ENCODE measurements around the gene KCTD17. TPM values are rescaled to one million over a fixed set of nuclear protein-coding genes. Genes with fewer than 3 reads are reported as not detected.

The KCTD17 gene
- total and polyA plus RNA-seq, 2 donors (not counting 1 experiment from before 2014, with no cell fraction given): 10.6 to 19.3 TPM

DNA sequence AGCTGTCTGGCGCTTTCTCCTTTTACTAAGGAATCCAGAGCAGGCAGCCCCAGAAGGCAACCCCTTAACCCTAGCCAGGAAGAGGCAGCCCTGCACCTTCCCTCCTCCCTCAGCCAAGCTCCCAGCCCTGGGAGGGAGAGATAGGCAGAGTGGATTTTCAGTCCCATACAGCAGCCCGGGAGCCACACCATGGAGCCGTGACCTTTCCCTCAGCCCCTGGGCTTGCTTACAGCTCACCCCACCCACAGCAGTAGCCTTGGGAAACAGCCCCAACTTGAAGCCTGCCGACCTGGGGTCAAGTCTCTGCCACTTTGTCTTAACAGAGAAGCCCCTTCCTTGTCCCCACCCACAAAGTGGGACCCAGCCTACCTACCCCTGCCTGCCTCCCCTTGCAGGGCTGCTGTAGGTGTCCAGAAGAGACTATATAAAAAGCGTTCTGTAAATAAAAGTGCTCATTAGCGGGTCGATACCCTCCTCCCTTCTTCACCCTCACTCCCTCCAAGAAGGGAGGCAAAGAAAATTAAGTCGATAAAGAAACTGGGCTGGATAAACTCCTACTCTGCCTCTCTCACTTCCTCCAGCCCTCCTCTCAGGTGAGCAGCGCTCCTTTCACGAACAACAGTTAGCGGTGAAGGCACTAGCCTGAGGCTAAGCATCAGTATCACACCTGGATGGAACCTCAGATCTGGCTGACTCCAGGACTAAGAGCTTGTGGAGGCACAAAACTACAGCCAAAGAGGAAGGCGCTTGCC is 36.5 kb upstream of the KCTD17 start:
- peak in 1 of 2 donors; percentile 18 for DNase-seq (ENCODE audit: low read depth in 2 of 2)
- Histone ChIP-seq H3K79me2 (ENCODE audit: control insufficient read depth, insufficient read depth, low read length) (peaks cover under 1% of the 10 kb centered on the region), H3K4me2 (ENCODE audit: extremely low read depth, insufficient read depth, low read length) (no peak overlapping the region), H3K27me3 (ENCODE audit: control insufficient read depth, insufficient read depth, low read length) (no peaks in the 10 kb centered on the region), H3K27ac (ENCODE audit: insufficient read depth, low read length) (no peak overlapping the region), H3K9me3 (ENCODE audit: control insufficient read depth, insufficient read depth, low read depth, low read length) (no peaks in the 10 kb centered on the region), H3K36me3 (ENCODE audit: control insufficient read depth, insufficient read depth, low read length) (no peaks in the 10 kb centered on the region), H3K9ac (ENCODE audit: insufficient read depth, low read length) (no peak overlapping the region), H3K4me1 (ENCODE audit: control insufficient read depth, extremely low read depth, insufficient read depth, low read length) (peaks cover 4% of the 10 kb centered on the region), H2AFZ (ENCODE audit: low read length) (no peak overlapping the region), H3K4me3 (replicated peaks in 1 of 4; ENCODE audit: control extremely low read depth in 1 of 4, insufficient read depth in 1 of 4, low read depth in 3 of 4, low read length in 4 of 4) (no peak overlapping the region), H4K20me1 (ENCODE audit: control insufficient read depth, extremely low read depth, insufficient read depth, low read length) (no peaks in the 10 kb centered on the region)
- TF ChIP-seq, protein P1, sequence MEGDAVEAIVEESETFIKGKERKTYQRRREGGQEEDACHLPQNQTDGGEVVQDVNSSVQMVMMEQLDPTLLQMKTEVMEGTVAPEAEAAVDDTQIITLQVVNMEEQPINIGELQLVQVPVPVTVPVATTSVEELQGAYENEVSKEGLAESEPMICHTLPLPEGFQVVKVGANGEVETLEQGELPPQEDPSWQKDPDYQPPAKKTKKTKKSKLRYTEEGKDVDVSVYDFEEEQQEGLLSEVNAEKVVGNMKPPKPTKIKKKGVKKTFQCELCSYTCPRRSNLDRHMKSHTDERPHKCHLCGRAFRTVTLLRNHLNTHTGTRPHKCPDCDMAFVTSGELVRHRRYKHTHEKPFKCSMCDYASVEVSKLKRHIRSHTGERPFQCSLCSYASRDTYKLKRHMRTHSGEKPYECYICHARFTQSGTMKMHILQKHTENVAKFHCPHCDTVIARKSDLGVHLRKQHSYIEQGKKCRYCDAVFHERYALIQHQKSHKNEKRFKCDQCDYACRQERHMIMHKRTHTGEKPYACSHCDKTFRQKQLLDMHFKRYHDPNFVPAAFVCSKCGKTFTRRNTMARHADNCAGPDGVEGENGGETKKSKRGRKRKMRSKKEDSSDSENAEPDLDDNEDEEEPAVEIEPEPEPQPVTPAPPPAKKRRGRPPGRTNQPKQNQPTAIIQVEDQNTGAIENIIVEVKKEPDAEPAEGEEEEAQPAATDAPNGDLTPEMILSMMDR (conservative IDR thresholded peaks at IDR 0.05 in 1 of 2, IDR thresholded peaks at IDR 0.05 in 1 of 2; ENCODE audit: low read depth in 1 of 2, low read length in 2 of 2): no peak
- no peak for TF ChIP-seq EZH2 (IDR thresholded peaks at IDR 0.05; ENCODE audit: low read length, missing control alignments)

DNA sequence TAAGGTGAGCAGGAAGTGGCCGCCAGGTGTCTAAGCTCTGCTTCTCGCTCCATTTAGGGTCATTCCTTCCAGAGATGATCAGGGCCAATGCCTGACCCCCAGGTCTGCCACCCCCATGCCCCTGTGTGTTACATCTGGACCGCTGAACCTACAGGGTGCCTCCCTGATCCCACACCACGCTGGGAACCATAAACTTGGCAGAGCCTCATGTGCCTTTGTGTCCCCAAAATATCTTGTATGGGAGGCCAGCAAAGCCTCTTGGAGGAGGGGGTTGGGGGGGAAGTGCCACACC is 36.0 kb upstream of the KCTD17 start:
- peaks cover 4% of the 10 kb centered on the region for H3K4me1 ChIP-seq (ENCODE audit: control insufficient read depth, extremely low read depth, insufficient read depth, low read length)
- DNase-seq (ENCODE audit: low read depth in 2 of 2): no peak
- H3K9me3 ChIP-seq (ENCODE audit: control insufficient read depth, insufficient read depth, low read depth, low read length): no peaks in the 10 kb centered on the region
- no peak overlapping the region for H2AFZ ChIP-seq (ENCODE audit: low read length)
- no peaks in the 10 kb centered on the region for H3K27me3 ChIP-seq (ENCODE audit: control insufficient read depth, insufficient read depth, low read length)
- TF ChIP-seq EZH2 (IDR thresholded peaks at IDR 0.05; ENCODE audit: low read length, missing control alignments): no peak
- TF ChIP-seq, protein P1 (conservative IDR thresholded peaks at IDR 0.05 in 1 of 2, IDR thresholded peaks at IDR 0.05 in 1 of 2; ENCODE audit: low read depth in 1 of 2, low read length in 2 of 2): no peak
- no peak overlapping the region for H3K9ac ChIP-seq (ENCODE audit: insufficient read depth, low read length)
- peaks cover 3% of the 10 kb centered on the region for H3K79me2 ChIP-seq (ENCODE audit: control insufficient read depth, insufficient read depth, low read length)
- H3K4me3 ChIP-seq (replicated peaks in 1 of 4; ENCODE audit: control extremely low read depth in 1 of 4, insufficient read depth in 1 of 4, low read depth in 3 of 4, low read length in 4 of 4): no peak overlapping the region
- no peaks in the 10 kb centered on the region for H3K36me3 ChIP-seq (ENCODE audit: control insufficient read depth, insufficient read depth, low read length)
- H3K4me2 ChIP-seq (ENCODE audit: extremely low read depth, insufficient read depth, low read length): no peak overlapping the region
- no peak overlapping the region for H3K27ac ChIP-seq (ENCODE audit: insufficient read depth, low read length)
- H4K20me1 ChIP-seq (ENCODE audit: control insufficient read depth, extremely low read depth, insufficient read depth, low read length): no peaks in the 10 kb centered on the region

DNA sequence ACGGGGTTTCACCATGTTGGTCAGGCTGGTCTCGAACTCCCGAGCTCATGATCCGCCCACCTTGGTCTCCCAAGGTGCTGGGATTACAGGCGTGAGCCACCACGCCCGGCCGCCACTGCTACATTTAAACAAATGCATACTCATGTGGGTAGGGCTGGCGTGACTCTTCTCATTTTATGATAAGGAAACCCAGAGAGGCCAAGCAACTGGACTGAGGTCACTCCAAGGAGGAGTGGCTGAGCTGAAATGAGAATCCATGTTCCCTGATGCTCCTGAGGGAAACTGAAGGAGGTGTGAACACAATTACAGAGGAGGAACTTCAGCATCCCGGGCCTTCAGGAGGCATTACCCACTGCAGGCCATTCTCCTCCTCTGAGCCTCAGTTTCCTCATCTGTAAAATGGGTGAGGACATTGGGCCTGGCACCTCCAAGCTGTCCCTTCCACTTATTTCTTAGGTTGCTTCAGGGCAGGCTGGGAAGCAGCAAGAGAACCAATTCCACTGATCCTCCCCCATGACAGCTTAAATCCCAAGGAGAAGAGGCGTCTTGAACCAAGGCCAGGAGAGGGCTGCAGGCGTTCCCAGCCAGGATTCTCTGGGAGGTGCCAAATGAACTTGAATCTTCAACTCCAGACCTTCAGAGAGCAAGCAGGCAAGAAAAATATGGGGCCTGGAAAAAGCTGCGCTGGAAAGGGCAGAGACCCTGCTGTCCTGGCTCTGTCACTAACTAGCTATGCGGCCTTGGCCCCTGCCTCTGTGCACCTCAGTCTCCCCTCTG is 35.2 kb upstream of the KCTD17 start:
- Histone ChIP-seq H3K79me2 (ENCODE audit: control insufficient read depth, insufficient read depth, low read length) (peaks cover 5% of the 10 kb centered on the region), H3K9me3 (ENCODE audit: control insufficient read depth, insufficient read depth, low read depth, low read length) (no peaks in the 10 kb centered on the region), H3K9ac (ENCODE audit: insufficient read depth, low read length) (no peak overlapping the region), H2AFZ (ENCODE audit: low read length) (no peak overlapping the region), H3K36me3 (ENCODE audit: control insufficient read depth, insufficient read depth, low read length) (no peaks in the 10 kb centered on the region), H3K4me2 (ENCODE audit: extremely low read depth, insufficient read depth, low read length) (no peak overlapping the region), H3K4me3 (replicated peaks in 1 of 4; ENCODE audit: control extremely low read depth in 1 of 4, insufficient read depth in 1 of 4, low read depth in 3 of 4, low read length in 4 of 4) (no peak overlapping the region), H3K27me3 (ENCODE audit: control insufficient read depth, insufficient read depth, low read length) (no peaks in the 10 kb centered on the region), H3K4me1 (ENCODE audit: control insufficient read depth, extremely low read depth, insufficient read depth, low read length) (peaks cover 4% of the 10 kb centered on the region), H4K20me1 (ENCODE audit: control insufficient read depth, extremely low read depth, insufficient read depth, low read length) (no peaks in the 10 kb centered on the region), H3K27ac (ENCODE audit: insufficient read depth, low read length) (no peak overlapping the region)
- TF ChIP-seq, protein P1 (conservative IDR thresholded peaks at IDR 0.05 in 1 of 2, IDR thresholded peaks at IDR 0.05 in 1 of 2; ENCODE audit: low read depth in 1 of 2, low read length in 2 of 2): no peak
- TF ChIP-seq EZH2 (IDR thresholded peaks at IDR 0.05; ENCODE audit: low read length, missing control alignments): no peak
- no peak for DNase-seq (ENCODE audit: low read depth in 2 of 2)
